Testis (tissue), 3 donors: ENCODE measurements around the gene C19orf47. TPM values are rescaled to one million over a fixed set of nuclear protein-coding genes. Genes with fewer than 3 reads are reported as not detected.
A peak's percentile ranks its signal among the peaks of the same experiment; 100 is the strongest.

Experiments
- DNase-seq: peaks from one replicate; pipeline ENCODE4 v3.0.0-alpha.2; 2019
- H3K27ac ChIP-seq, 2 donors: fragments of 200-600 bp; sonication (generic); one replicate each; pipeline ENCODE4 v1.5.1; 2019
- H3K27me3 ChIP-seq: fragments of 200-600 bp; sonication (generic); one replicate; pipeline ENCODE4 v1.5.1; 2019
- H3K36me3 ChIP-seq: fragments of 200-600 bp; sonication (generic); one replicate; pipeline ENCODE4 v1.5.1; 2017; ENCODE audit warnings: low read depth; ENCODE audit errors: missing control alignments
- H3K4me1 ChIP-seq: fragments of 200-600 bp; sonication (generic); one replicate; pipeline ENCODE4 v1.5.1; 2019
- H3K4me3 ChIP-seq, 2 donors: fragments of 200-600 bp; sonication (generic); one replicate each; pipeline ENCODE4 v1.5.1; 2017 to 2019
- H3K9me3 ChIP-seq: fragments of 200-600 bp; sonication (generic); one replicate; pipeline ENCODE4 v1.5.1; 2017
- CTCF ChIP-seq, 3 experiments: fragments of 450-650 bp in 2 of 3; fragments of 200-600 bp in 1 of 3; sonication (generic) in 1 of 3; IDR thresholded peaks; one replicate each; pipeline ENCODE4 v1.5.1; 2016 to 2019; ENCODE audit warnings: antibody characterized with exemption in 3 of 3, mild to moderate bottlenecking in 2 of 3, moderate library complexity in 1 of 3
- POLR2A ChIP-seq: fragments of 450-650 bp; IDR thresholded peaks from one replicate; pipeline ENCODE4 v1.6.1; 2017; ENCODE audit warnings: antibody characterized with exemption, mild to moderate bottlenecking, moderate library complexity
- WGBS, 2 donors: methylation state at CpG; one replicate each; pipeline ENCODE4 v1.1.5; 2018; 5-methylcytosine and 5-hydroxymethylcytosine counted together
- intact Hi-C: fragments of 100-400 bp; cut with DNase I; formaldehyde crosslinking; loops from one replicate; pipeline ENCODE4 v1.15.1; 2023; ENCODE audit warnings: low total_unique reads
- polyA plus RNA-seq: library from polyadenylated mRNA; stranded (reverse); fragments of 350-450 nt; fragmentation: Illumina TruSeq; extraction: RNeasy Lipid Tissue Mini Kit (QIAGEN cat#74804); gene quantifications from one replicate; pipeline ENCODE4 v1.2.3, GENCODE V29; 2014; ENCODE audit warnings: low read depth, low replicate concordance; ENCODE audit not compliant: insufficient read depth
- total RNA-seq, 2 donors: library from RNA; depleted of rRNA; stranded (reverse); fragments of >200 nt; gene quantifications; one replicate each; pipeline ENCODE4 v1.2.3, GENCODE V29; 2016

Gene C19orf47
- total and polyA plus RNA-seq, 3 donors from 2014 or later: 48.9 to 62.2 (median 57.1) TPM

DNA sequence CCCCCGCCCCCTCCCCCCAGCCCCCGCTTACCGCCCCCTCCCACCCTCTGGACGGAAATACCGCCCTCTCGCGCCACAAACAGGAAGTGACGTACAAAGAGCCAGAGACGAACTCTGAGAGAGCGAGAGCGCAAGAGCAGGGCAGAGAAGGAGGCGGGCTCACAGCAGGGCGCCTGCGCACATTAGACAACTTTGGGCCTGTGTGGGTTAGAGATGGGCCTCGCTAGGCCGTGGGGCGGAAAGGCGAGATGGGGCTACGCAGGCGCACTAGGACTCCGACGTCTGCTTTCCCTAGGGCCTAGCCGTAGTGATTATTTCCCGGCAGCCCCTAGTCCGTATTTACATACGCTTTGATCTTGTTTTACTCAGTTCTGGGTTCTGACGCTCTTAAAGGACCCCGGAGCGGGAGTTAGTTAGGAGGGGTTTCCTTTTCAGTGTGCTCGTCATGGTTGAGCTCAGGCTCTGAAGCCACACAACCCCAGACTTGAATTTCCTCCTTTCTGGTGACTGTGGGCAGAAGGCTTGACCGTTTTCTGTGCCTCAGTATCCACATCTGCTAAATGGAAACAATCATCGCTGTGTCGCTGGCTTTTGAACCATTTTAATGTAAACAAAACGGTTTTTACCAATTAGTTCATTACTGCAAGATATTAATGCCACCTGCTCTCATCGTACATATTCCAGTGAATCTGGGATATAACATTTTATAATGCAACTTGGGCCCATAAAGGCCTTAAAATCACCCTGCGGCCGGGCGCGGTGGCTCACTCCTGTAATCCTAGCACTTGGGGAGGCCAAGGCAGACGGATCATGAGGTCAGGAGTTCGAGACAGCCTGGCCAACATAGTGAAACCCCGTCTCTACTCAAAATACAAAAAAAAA, 62.6 kb downstream of the C19orf47 start:
- H3K36me3 ChIP-seq: no peaks in the 10 kb centered on the region
- intact Hi-C loops: no loop called here
- peak overlapping the region; percentile 93 to 95 for H3K4me3 ChIP-seq
- TF ChIP-seq POLR2A: no peak
- no peak for TF ChIP-seq CTCF (IDR thresholded peaks at IDR 0.05)
- H3K27ac ChIP-seq: peak overlapping the region; percentile 95 to 98
- H3K4me1 ChIP-seq: peaks cover 50% of the 10 kb centered on the region
- peak; percentile 99 for DNase-seq
- WGBS, 2 donors: 7 to 12% methylated on average over 30 to 42 of the region's 42 CpGs
- H3K9me3 ChIP-seq: no peaks in the 10 kb centered on the region
- no peaks in the 10 kb centered on the region for H3K27me3 ChIP-seq

DNA sequence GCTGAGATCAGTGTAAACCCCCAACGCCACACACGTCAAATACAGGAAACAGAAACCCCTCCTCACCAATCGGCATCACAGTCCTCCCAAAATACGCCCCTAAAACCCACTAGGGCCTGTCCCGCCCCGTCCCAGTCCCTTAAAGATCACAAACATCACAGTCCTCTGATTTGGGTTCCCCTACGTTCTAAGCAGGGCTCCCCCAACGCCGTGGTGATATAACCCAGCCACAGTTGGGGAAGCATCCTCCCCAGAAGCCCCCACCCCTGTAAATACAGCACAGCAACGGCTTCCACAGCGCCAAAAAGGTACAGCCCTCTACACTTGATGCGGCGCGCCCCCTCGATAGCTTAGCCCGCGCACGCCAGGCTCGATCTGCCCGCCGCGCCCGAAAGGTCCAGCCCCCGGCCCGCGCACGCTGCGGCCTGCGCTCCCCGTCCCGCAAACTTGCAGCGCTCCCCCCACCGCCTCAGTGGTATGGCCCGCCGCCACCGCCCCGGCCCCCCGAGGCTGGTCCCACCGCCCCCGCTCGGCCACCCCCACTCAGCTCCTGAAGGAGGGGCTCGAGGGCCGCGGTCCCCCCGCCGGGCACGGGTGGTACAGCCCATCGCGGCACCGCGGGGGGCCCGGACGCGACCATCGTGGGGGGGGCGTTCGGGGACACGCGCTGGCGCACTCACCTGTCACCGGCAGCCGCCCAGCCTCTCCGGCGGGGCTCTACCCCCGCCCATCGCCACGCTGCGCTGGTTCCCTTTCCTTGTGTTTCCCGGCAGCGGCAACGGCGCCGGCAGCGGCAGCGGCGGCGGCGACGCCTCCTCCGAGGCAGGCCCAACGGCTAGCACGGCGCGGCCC, 63.5 kb downstream of the C19orf47 start, which contains the start of gene AKT2:
TSS of gene AKT2 (minus strand) at position 845 of the 852 bp plus-strand sequence. CDS start 20,078 bp downstream, outside the sequence.
- H3K9me3 ChIP-seq: no peaks in the 10 kb centered on the region
- peak within 1 kb of the TSS; percentile 95 to 98 for H3K27ac ChIP-seq
- no peaks in the 10 kb centered on the region for H3K36me3 ChIP-seq
- intact Hi-C loops: no loop called here
- TF ChIP-seq CTCF (IDR thresholded peaks at IDR 0.05) (no peak), POLR2A (no peak)
- H3K27me3 ChIP-seq: no peaks in the 10 kb centered on the region
- 0% methylated on average over 13 to 45 of the region's 84 CpGs for WGBS, 2 donors
- peaks cover 59% of the 10 kb centered on the region for H3K4me1 ChIP-seq
- H3K4me3 ChIP-seq: peak within 1 kb of the TSS; percentile 93 to 95
- peak; percentile 77 for DNase-seq

GRCh38 chr19:40284251-40284500, 64.0 kb downstream of the C19orf47 start:
- Histone ChIP-seq H3K27me3 (no peaks in the 10 kb centered on the region), H3K27ac (peak overlapping the region; percentile 95 to 98), H3K9me3 (no peaks in the 10 kb centered on the region), H3K4me3 (peak overlapping the region; percentile 93 to 95), H3K4me1 (peaks cover 64% of the 10 kb centered on the region), H3K36me3 (no peaks in the 10 kb centered on the region)
- no peak for TF ChIP-seq CTCF (IDR thresholded peaks at IDR 0.05)
- no peak for TF ChIP-seq POLR2A
- intact Hi-C loops: no loop called here
- DNase-seq: no peak
- WGBS, 2 donors: 0 to 7% methylated on average over 4 of the region's 4 CpGs

- Histone ChIP-seq H3K36me3 (no peaks in the 10 kb centered on the region), H3K27me3 (no peaks in the 10 kb centered on the region), H3K27ac (peak overlapping the region; percentile 95 to 98), H3K4me1 (peaks cover 70% of the 10 kb centered on the region), H3K4me3 (peak overlapping the region in 1 of 2 donors; percentile 95), H3K9me3 (no peaks in the 10 kb centered on the region)
- no peak for DNase-seq
- TF ChIP-seq POLR2A (no peak), CTCF (IDR thresholded peaks at IDR 0.05) (no peak)
- WGBS, 2 donors: 0 to 25% methylated on average over 2 to 12 of the region's 12 CpGs
- intact Hi-C loops: no loop called here
Observed at GRCh38 chr19:40283414-40284250, 64.6 kb downstream of the C19orf47 start.
